MCF 10A (cell line): ENCODE results near the gene GPR18. TPM values are rescaled to one million over a fixed set of nuclear protein-coding genes. Genes with fewer than 3 reads are reported as not detected.

Experiments
- BruUV-seq: library from RNA; stranded (reverse); fragments of 400-500 nt; replicated peaks from 2 replicates; lab custom pipeline; 2021; lab: Mats Ljungman, UMichigan
- CTCF ChIA-PET: fragments of 300-600 bp; sonication (Branson Sonifier 250); formaldehyde crosslinking; extraction: SDS; loops from one replicate; lab custom pipeline; 2021; ENCODE audit warnings: antibody characterized with exemption, inconsistent platforms; lab: Yijun Ruan, JAX
- POLR2A ChIA-PET: fragments of 300-600, 350-650 bp; sonication (Branson Sonifier 250); formaldehyde crosslinking; extraction: SDS; loops from one replicate; lab custom pipeline; 2020; ENCODE audit warnings: antibody characterized with exemption, inconsistent platforms; lab: Yijun Ruan, JAX
- DNase-seq: peaks from one replicate; pipeline ENCODE4 v3.0.0-alpha.2; 2018; ENCODE audit not compliant: unreplicated experiment
- H3K27ac Mint-ChIP-seq: one replicate; pipeline ENCODE4 v1.8.0; 2022; ENCODE audit warnings: mild to moderate bottlenecking, low read depth, mixed read lengths; ENCODE audit not compliant: unreplicated experiment
- H3K27me3 Mint-ChIP-seq: one replicate; pipeline ENCODE4 v1.8.0; 2022; ENCODE audit warnings: mixed read lengths; ENCODE audit not compliant: insufficient read depth, unreplicated experiment
- H3K36me3 Mint-ChIP-seq: one replicate; pipeline ENCODE4 v1.8.0; 2022; ENCODE audit warnings: mild to moderate bottlenecking, moderate library complexity, mixed read lengths; ENCODE audit not compliant: insufficient read depth, unreplicated experiment
- H3K4me1 Mint-ChIP-seq: one replicate; pipeline ENCODE4 v1.8.0; 2022; ENCODE audit warnings: mixed read lengths; ENCODE audit not compliant: insufficient read depth, unreplicated experiment
- H3K4me3 Mint-ChIP-seq: one replicate; pipeline ENCODE4 v1.8.0; 2022; ENCODE audit warnings: mild to moderate bottlenecking, moderate library complexity, mixed read lengths; ENCODE audit not compliant: unreplicated experiment
- H3K9me3 Mint-ChIP-seq: one replicate; pipeline ENCODE4 v1.8.0; 2022; ENCODE audit warnings: mixed read lengths; ENCODE audit not compliant: unreplicated experiment
- intact Hi-C: fragments of 100-400 bp; cut with micrococcal nuclease; formaldehyde crosslinking; loops from 2 replicates; pipeline ENCODE4 v1.14.1; 2022
- total RNA-seq: library from RNA; stranded (reverse); gene quantifications from 2 replicates; pipeline ENCODE4 v1.2.3, GENCODE V29; 2022
- TF ChIP-seq, protein P1 (sequence below): fragments of 200-600 bp; IDR thresholded peaks from one replicate; pipeline ENCODE4 v1.8.0; 2022; ENCODE audit warnings: antibody characterized with exemption, mild to moderate bottlenecking; ENCODE audit not compliant: unreplicated experiment

GPR18 gene
- total RNA-seq, 1 experiment from 2014 or later, result not detected

DNA sequence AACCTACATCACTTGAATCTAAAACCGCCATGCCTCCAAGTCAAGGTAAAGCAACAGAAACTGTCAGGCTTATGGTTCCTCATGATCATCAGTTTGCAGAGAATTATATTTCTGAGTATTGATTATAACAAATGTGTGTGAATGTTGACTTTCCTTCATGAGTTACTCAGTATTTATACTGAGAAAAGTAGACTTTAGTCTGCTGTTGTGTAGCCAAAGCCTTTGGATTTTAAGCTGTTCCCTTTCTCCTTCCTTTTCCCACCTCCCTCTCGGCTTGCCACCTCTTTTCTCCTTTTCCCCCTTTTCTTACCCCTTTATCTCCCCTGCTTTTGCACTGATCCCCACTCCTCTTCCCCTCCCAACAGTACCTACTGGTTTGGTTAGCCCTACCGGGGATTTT, 20.7 kb upstream of the GPR18 start:
- no peak for DNase-seq
- BruUV-seq, result no TSS peak
- no peaks in the 10 kb centered on the region for H3K27me3 Mint-ChIP-seq
- peaks cover 26% of the 10 kb centered on the region for H3K36me3 Mint-ChIP-seq
- TF ChIP-seq, protein P1, sequence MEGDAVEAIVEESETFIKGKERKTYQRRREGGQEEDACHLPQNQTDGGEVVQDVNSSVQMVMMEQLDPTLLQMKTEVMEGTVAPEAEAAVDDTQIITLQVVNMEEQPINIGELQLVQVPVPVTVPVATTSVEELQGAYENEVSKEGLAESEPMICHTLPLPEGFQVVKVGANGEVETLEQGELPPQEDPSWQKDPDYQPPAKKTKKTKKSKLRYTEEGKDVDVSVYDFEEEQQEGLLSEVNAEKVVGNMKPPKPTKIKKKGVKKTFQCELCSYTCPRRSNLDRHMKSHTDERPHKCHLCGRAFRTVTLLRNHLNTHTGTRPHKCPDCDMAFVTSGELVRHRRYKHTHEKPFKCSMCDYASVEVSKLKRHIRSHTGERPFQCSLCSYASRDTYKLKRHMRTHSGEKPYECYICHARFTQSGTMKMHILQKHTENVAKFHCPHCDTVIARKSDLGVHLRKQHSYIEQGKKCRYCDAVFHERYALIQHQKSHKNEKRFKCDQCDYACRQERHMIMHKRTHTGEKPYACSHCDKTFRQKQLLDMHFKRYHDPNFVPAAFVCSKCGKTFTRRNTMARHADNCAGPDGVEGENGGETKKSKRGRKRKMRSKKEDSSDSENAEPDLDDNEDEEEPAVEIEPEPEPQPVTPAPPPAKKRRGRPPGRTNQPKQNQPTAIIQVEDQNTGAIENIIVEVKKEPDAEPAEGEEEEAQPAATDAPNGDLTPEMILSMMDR, result no peak
- peak overlapping the region; percentile 36 for H3K27ac Mint-ChIP-seq
- ChIA-PET POLR2A (interaction anchor here (1.8 kb wide), 1 partner anchor 9 kb away, joined by 6 read pairs; no protein-coding TSS in a partner anchor), CTCF (interaction anchor here (0.7 to 3.7 kb wide), 4 partner anchors 9 to 861 kb away, joined by 3 to 28 read pairs (median 6); no protein-coding TSS in a partner anchor)
- intact Hi-C loops, result no loop called here
- no peak overlapping the region for H3K4me3 Mint-ChIP-seq
- no peaks in the 10 kb centered on the region for H3K9me3 Mint-ChIP-seq
- H3K4me1 Mint-ChIP-seq, result peaks cover 20% of the 10 kb centered on the region

DNA sequence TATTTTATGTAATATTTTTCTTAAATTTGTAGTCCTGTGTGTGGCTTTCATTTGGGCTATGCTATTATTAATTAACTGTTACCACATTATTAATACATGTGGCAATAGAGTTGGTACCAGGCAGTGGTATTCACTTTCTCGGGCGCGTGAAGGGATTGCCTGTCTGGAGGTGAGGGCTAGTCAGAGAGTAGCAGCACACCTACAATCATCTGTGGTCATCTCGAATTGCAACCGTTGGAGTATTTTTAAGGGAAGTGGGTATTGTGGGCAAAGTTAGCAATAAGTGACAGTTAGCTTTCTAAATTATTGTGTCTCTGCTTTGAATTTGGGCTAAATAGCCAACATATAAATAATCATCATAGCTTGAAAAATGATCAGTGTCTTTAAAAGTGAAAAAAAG, 20.0 kb upstream of the GPR18 start:
- intact Hi-C loops, result no loop called here
- DNase-seq, result no peak
- no peaks in the 10 kb centered on the region for H3K9me3 Mint-ChIP-seq
- TF ChIP-seq, protein P1, result no peak
- ChIA-PET POLR2A (interaction anchor here (0.7 to 1.8 kb wide), 2 partner anchors 9 to 54 kb away, joined by 3 to 6 read pairs; no protein-coding TSS in a partner anchor), CTCF (interaction anchor here (0.7 to 3.7 kb wide), 4 partner anchors 8 to 158 kb away, joined by 3 to 28 read pairs (median 5); no protein-coding TSS in a partner anchor)
- BruUV-seq, result no TSS peak
- H3K4me1 Mint-ChIP-seq, result peaks cover 20% of the 10 kb centered on the region
- H3K4me3 Mint-ChIP-seq, result no peak overlapping the region
- H3K27me3 Mint-ChIP-seq, result no peaks in the 10 kb centered on the region
- peaks cover 29% of the 10 kb centered on the region for H3K36me3 Mint-ChIP-seq
- H3K27ac Mint-ChIP-seq, result no peak overlapping the region

DNA sequence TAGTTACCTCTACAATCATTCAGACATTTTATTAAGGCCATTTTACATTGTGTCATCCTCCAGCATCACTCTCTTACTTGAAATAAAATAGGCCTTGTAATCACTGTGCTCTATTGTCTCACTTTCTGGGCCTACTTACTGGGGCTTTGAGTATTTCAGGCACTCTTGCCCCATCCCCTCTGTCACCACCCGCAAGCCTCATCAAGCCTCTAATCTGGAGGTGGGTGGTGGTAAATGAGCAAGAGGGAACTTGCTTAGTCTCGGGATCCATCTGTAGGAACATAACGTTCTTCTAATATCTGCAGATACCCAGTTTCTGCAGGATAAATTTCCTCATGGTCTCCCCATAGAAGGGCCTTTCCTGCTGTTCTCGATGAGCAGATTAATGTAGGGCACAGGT, 19.4 kb upstream of the GPR18 start:
- Mint-ChIP-seq H3K4me1 (peaks cover 20% of the 10 kb centered on the region), H3K27me3 (no peaks in the 10 kb centered on the region), H3K9me3 (no peaks in the 10 kb centered on the region), H3K36me3 (peaks cover 33% of the 10 kb centered on the region), H3K4me3 (no peak overlapping the region), H3K27ac (no peak overlapping the region)
- TF ChIP-seq, protein P1, result no peak
- ChIA-PET CTCF (interaction anchor here (0.7 to 3.7 kb wide), 3 partner anchors 8 to 15 kb away, joined by 3 to 28 read pairs (median 3); no protein-coding TSS in a partner anchor), POLR2A (no interaction called here)
- peak; percentile 33 for DNase-seq
- intact Hi-C loops, result no loop called here
- BruUV-seq, result no TSS peak

DNA sequence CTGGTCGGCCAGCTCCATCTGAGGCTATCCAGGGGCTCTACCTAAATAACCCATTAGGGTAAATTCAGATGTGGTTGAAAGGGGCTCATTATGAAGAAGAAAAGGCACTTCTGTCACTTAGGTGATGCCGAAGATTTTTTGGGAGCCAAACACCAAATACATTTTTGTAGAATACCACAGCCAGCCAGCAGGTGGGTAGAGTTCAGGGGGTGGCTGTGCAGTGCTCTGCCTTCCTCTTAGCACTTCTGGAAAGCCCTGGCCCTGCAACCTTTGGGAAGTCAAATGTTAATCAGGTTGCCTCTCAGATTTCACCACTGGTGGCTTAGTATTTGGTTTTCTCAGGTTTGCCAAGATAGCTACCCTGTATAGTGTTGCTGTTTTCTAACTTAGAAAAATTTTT, 18.5 kb upstream of the GPR18 start:
- no peak overlapping the region for H3K27ac Mint-ChIP-seq
- no peak for DNase-seq
- no peak overlapping the region for H3K4me3 Mint-ChIP-seq
- ChIA-PET POLR2A (no interaction called here), CTCF (interaction anchor here (1.1 to 1.8 kb wide), 3 partner anchors 32 to 161 kb away, joined by 3 to 8 read pairs (median 4); no protein-coding TSS in a partner anchor)
- no peaks in the 10 kb centered on the region for H3K9me3 Mint-ChIP-seq
- peaks cover 20% of the 10 kb centered on the region for H3K4me1 Mint-ChIP-seq
- no peaks in the 10 kb centered on the region for H3K27me3 Mint-ChIP-seq
- BruUV-seq, result no TSS peak
- intact Hi-C loops, result no loop called here
- peaks cover 39% of the 10 kb centered on the region for H3K36me3 Mint-ChIP-seq
- TF ChIP-seq, protein P1, result no peak
